H1 (cell line): Measurements from ENCODE around the gene OR5AR1. TPM values are rescaled to one million over a fixed set of nuclear protein-coding genes. Genes with fewer than 3 reads are reported as not detected.
A peak's percentile ranks its signal among the peaks of the same experiment; 100 is the strongest.

Source experiments
- CTCF ChIA-PET: fragments of 300-600 bp; sonication (Branson Sonifier 250); formaldehyde crosslinking; loops from one replicate; lab custom pipeline; 2021; ENCODE audit not compliant: partially characterized antibody; lab: Charles Lee
- POLR2A ChIA-PET: fragments of 300-600 bp; sonication (Branson Sonifier 250); formaldehyde crosslinking; loops from one replicate; lab custom pipeline; 2021; ENCODE audit warnings: inconsistent platforms; ENCODE audit not compliant: partially characterized antibody; lab: Charles Lee
- DNase-seq, 2 experiments: peaks; one replicate each; pipeline versions ENCODE4 v3.0.0 to v3.0.0-alpha.2; 2010 to 2022; ENCODE audit warnings: low spot score in 2 of 2, low read depth in 1 of 2, mixed read lengths in 1 of 2
- FAIRE-seq: peaks from 2 replicates; lab custom pipeline; 2011; peaks lifted over from hg19 to GRCh38; lab: Jason Lieb, UNC
- H2AFZ ChIP-seq: 2 replicates; pipeline ENCODE4 v1.8.1; 2012; ENCODE audit warnings: low read length, inconsistent platforms
- H2AK5ac ChIP-seq: 2 replicates; pipeline ENCODE4 v1.6.1; 2013; ENCODE audit warnings: low read depth, low read length
- H2BK120ac ChIP-seq: replicated peaks from 2 replicates; pipeline ENCODE3; 2013; ENCODE audit warnings: low read depth, low read length, inconsistent platforms
- H2BK12ac ChIP-seq: 2 replicates; pipeline ENCODE4 v1.6.1; 2013; ENCODE audit warnings: low read depth, low read length
- H2BK15ac ChIP-seq: 2 replicates; pipeline ENCODE4 v1.6.1; 2013; ENCODE audit warnings: low read length
- H2BK20ac ChIP-seq: 2 replicates; pipeline ENCODE4 v1.6.1; 2013; ENCODE audit warnings: low read length
- H2BK5ac ChIP-seq: 2 replicates; pipeline ENCODE4 v1.6.1; 2013; ENCODE audit warnings: low read depth, low read length
- H3K14ac ChIP-seq: 2 replicates; pipeline ENCODE4 v1.6.1; 2013; ENCODE audit warnings: inconsistent platforms; ENCODE audit not compliant: insufficient read length
- H3K18ac ChIP-seq: 2 replicates; pipeline ENCODE4 v1.6.1; 2013; ENCODE audit warnings: low read length; ENCODE audit errors: extremely low read depth
- H3K23ac ChIP-seq: 2 replicates; pipeline ENCODE4 v1.6.1; 2013; ENCODE audit warnings: inconsistent platforms; ENCODE audit not compliant: insufficient read length
- H3K23me2 ChIP-seq: 2 replicates; pipeline ENCODE4 v1.6.1; 2013; ENCODE audit warnings: low read depth, low read length
- H3K27ac ChIP-seq: 2 replicates; pipeline ENCODE4 v1.6.1; 2011; ENCODE audit warnings: low read depth, low read length, inconsistent platforms
- H3K27me3 ChIP-seq, 4 experiments: replicated peaks in 1 of 4; 1 replicate in 1 of 4; 2 replicates in 3 of 4; pipeline versions ENCODE4 v1.6.1 to v1.8.1; 2011 to 2013; ENCODE audit warnings: low read length in 3 of 4, mild to moderate bottlenecking in 3 of 4, inconsistent platforms in 2 of 4, mixed read lengths in 2 of 4, moderate library complexity in 1 of 4; ENCODE audit not compliant: control insufficient read depth in 3 of 4, insufficient read depth in 3 of 4; ENCODE audit errors: extremely low read depth in 1 of 4
- H3K36me3 ChIP-seq, 4 experiments: 2 replicates each; pipeline versions ENCODE4 v1.6.1 to v1.8.1; 2011 to 2013; ENCODE audit warnings: mild to moderate bottlenecking in 4 of 4, low read length in 3 of 4, moderate library complexity in 2 of 4, control low read depth in 1 of 4, inconsistent platforms in 1 of 4; ENCODE audit not compliant: insufficient read depth in 4 of 4, control insufficient read depth in 2 of 4
- H3K4ac ChIP-seq: replicated peaks from 2 replicates; pipeline ENCODE3; 2013; ENCODE audit warnings: low read length, low read depth, mixed read lengths, inconsistent platforms; ENCODE audit not compliant: insufficient read length
- H3K4me1 ChIP-seq, 4 experiments: replicated peaks in 1 of 4; 1 replicate in 1 of 4; 2 replicates in 3 of 4; pipeline versions ENCODE4 v1.6.1 to v1.8.1; 2011 to 2013; ENCODE audit warnings: low read length in 3 of 4, inconsistent platforms in 2 of 4, mixed read lengths in 1 of 4; ENCODE audit not compliant: insufficient read depth in 4 of 4, control insufficient read depth in 3 of 4
- H3K4me2 ChIP-seq, 2 experiments: 2 replicates each; pipeline versions ENCODE4 v1.6.1 to v1.8.1; 2011 to 2013; ENCODE audit warnings: low read depth in 2 of 2, low read length in 2 of 2, control low read depth in 1 of 2, inconsistent platforms in 1 of 2, mild to moderate bottlenecking in 1 of 2; ENCODE audit not compliant: insufficient read depth in 1 of 2
- H3K4me3 ChIP-seq, 4 experiments: fragments of 200-600, 300-600 bp in 1 of 4; sonication (generic), shearing (Covaris generic), sonication (Bioruptor Twin) in 1 of 4; 2 replicates each; pipeline versions ENCODE4 v1.5.1 to v1.8.1; 2011 to 2016; ENCODE audit warnings: low read length in 4 of 4, low read depth in 3 of 4, control low read depth in 2 of 4, inconsistent platforms in 2 of 4, mild to moderate bottlenecking in 2 of 4, mixed read lengths in 1 of 4, moderate library complexity in 1 of 4; ENCODE audit not compliant: insufficient read depth in 2 of 4; ENCODE audit errors: extremely low read depth in 1 of 4
- H3K56ac ChIP-seq: replicated peaks from 2 replicates; pipeline ENCODE3; 2013; ENCODE audit warnings: low read depth, mild to moderate bottlenecking, mixed read lengths, low read length, inconsistent platforms; ENCODE audit not compliant: insufficient read length
- H3K79me1 ChIP-seq: 2 replicates; pipeline ENCODE4 v1.6.1; 2013; ENCODE audit warnings: low read depth, low read length, control low read depth
- H3K79me2 ChIP-seq, 2 experiments: 2 replicates each; pipeline versions ENCODE4 v1.6.1 to v1.8.1; 2012 to 2013; ENCODE audit warnings: low read length in 2 of 2, mild to moderate bottlenecking in 2 of 2, inconsistent platforms in 1 of 2; ENCODE audit not compliant: insufficient read depth in 2 of 2, control insufficient read depth in 1 of 2
- H3K9ac ChIP-seq, 4 experiments: replicated peaks in 1 of 4; 1 replicate in 1 of 4; 2 replicates in 3 of 4; pipeline versions ENCODE4 v1.6.1 to v1.8.1; 2011 to 2013; ENCODE audit warnings: low read depth in 3 of 4, low read length in 3 of 4, control low read depth in 2 of 4, mild to moderate bottlenecking in 2 of 4, moderate library complexity in 2 of 4, inconsistent platforms in 1 of 4; ENCODE audit errors: extremely low read depth in 1 of 4
- H3K9me3 ChIP-seq, 2 experiments: 2 replicates each; pipeline versions ENCODE4 v1.6.1 to v1.8.1; 2012 to 2013; ENCODE audit warnings: mild to moderate bottlenecking in 2 of 2, moderate library complexity in 2 of 2, control low read depth in 1 of 2, inconsistent platforms in 1 of 2, low read depth in 1 of 2, low read length in 1 of 2, mixed read lengths in 1 of 2; ENCODE audit not compliant: insufficient read depth in 2 of 2
- H4K20me1 ChIP-seq, 2 experiments: replicated peaks in 1 of 2; 2 replicates each; pipeline versions ENCODE3 to v1.8.1; 2011 to 2013; ENCODE audit warnings: inconsistent platforms in 2 of 2, low read length in 2 of 2, mild to moderate bottlenecking in 1 of 2; ENCODE audit not compliant: insufficient read depth in 2 of 2, control insufficient read depth in 1 of 2
- H4K5ac ChIP-seq: 2 replicates; pipeline ENCODE4 v1.6.1; 2013; ENCODE audit warnings: low read length, low read depth, mixed read lengths, inconsistent platforms; ENCODE audit not compliant: insufficient read length
- H4K8ac ChIP-seq: 2 replicates; pipeline ENCODE4 v1.8.0; 2013; ENCODE audit warnings: mild to moderate bottlenecking, moderate library complexity, low read length, inconsistent platforms; ENCODE audit not compliant: insufficient read depth; ENCODE audit errors: extremely low read depth
- H4K91ac ChIP-seq: replicated peaks from 2 replicates; pipeline ENCODE3; 2013; ENCODE audit warnings: low read length, mixed read lengths, inconsistent platforms; ENCODE audit not compliant: insufficient read length
- SAP30 ChIP-seq: fragments of 300-600 bp; sonication (generic); IDR thresholded peaks from 2 replicates; pipeline ENCODE4 v1.7.1; 2012; ENCODE audit warnings: low read length, moderate library complexity, mild to moderate bottlenecking, inconsistent platforms; ENCODE audit not compliant: insufficient read depth, insufficient replicate concordance
- WGBS, 2 experiments: shearing (Covaris generic) in 1 of 2; methylation state at CpG; one replicate each; pipeline versions ENCODE4 v1.1.6 to v1.1.7; 2013 to 2015; ENCODE audit warnings: low lambda C conversion rate in 2 of 2, mixed read lengths in 2 of 2, inconsistent platforms in 1 of 2, low coverage in 1 of 2, missing lambda C conversion rate in 1 of 2; ENCODE audit not compliant: insufficient replicate concordance in 2 of 2, insufficient coverage in 1 of 2, insufficient read length in 1 of 2; ENCODE audit errors: extremely low coverage in 1 of 2, missing lambda C conversion rate in 1 of 2; 5-methylcytosine and 5-hydroxymethylcytosine counted together
- polyA plus RNA-seq, 7 experiments: library from polyadenylated mRNA; depleted of rRNA in 3 of 7; stranded (reverse) in 5 of 7; unstranded in 2 of 7; fragments of >200 nt in 5 of 7; fragments of 200-250 nt in 2 of 7; gene quantifications; 1 replicate in 5 of 7; 2 replicates in 1 of 7; 4 replicates in 1 of 7; pipeline versions ENCODE4 v1.2.1 to v1.2.3, GENCODE V29; 2011 to 2013; ENCODE audit warnings: missing spikeins in 2 of 7, mixed read lengths in 2 of 7
- total RNA-seq: library from RNA; stranded (reverse); fragmentation: NEBNext Ultra II Directional; extraction: Animal tissue kit (Norgen Biotek cat#: 25700); gene quantifications from 2 replicates; pipeline ENCODE4 v1.2.1, GENCODE V29; 2021

OR5AR1 gene
- total and polyA plus RNA-seq, 2 of the 8 experiments (the other 6 are each of a cell fraction or from before 2014, with no cell fraction given), result 0.12 TPM; not detected in 1

DNA sequence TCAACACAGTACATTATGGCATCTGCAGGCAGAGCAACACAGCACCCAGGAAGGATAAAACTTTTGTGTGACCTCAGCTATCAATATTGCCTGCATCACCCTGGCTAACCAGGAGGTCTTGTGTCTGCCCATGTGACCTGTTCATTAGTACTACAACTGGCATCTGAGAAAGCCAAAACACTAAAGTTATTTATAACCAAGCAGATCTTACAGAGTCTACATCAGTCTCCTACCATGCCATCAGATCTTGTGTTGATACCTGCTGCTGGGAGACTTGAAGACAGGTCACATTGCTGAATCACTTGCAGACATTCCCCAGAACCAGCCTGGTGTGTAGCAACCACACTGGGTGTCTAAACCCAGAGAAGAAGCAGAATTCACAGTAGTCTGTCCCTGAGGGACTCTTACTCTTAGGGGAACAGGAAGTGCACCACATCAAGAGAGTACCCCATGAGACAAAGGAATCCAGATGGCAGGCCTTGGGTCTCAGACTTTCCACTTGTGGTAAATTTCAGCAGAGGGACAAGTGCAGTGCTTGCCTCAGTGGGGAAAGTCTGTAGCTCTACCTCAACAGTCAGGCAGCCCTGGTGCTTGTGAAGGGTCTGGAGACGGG lies 42.4 kb downstream of the OR5AR1 start:
- Histone ChIP-seq H3K79me1 (no peaks in the 10 kb centered on the region), H2BK5ac (no peak overlapping the region), H3K27ac (no peak overlapping the region), H4K5ac (no peak overlapping the region), H3K18ac (no peak overlapping the region), H3K4me1 (no peaks in the 10 kb centered on the region), H3K9ac (no peak overlapping the region), H3K23ac (no peak overlapping the region), H3K4ac (no peak overlapping the region), H2BK15ac (0 out of 2 replicates have a peak overlapping the region, but pooled peaks have one; percentile 18), H3K9me3 (0 out of 4 replicates have a peak, but pooled peaks cover 0 to 3% of the 10 kb centered on the region in 2 experiments), H2BK120ac (no peak overlapping the region), H2BK20ac (no peak overlapping the region; the same call in 1 of the 2 replicates), H2AFZ (0 out of 2 replicates have a peak overlapping the region, but pooled peaks have one; percentile 3), H3K79me2 (no peaks in the 10 kb centered on the region), H2AK5ac (no peak overlapping the region), H3K36me3 (no peaks in the 10 kb centered on the region), H2BK12ac (peak overlapping the region; percentile 62; the same call in 1 of the 2 replicates), H3K4me2 (no peak overlapping the region), H4K8ac (no peak overlapping the region), H3K56ac (no peak overlapping the region), H3K4me3 (no peak overlapping the region), H3K27me3 (no peaks in the 10 kb centered on the region), H4K91ac (no peak overlapping the region), H3K23me2 (no peaks in the 10 kb centered on the region), H3K14ac (no peak overlapping the region), H4K20me1 (no peaks in the 10 kb centered on the region)
- POLR2A ChIA-PET, result no interaction called here
- FAIRE-seq, result no peak
- no peak for DNase-seq
- CTCF ChIA-PET, result interaction anchor here (1.1 to 1.5 kb wide), 3 partner anchors 10 to 92 kb away, joined by 3 read pairs; partner anchors contain the start of gene OR5M1
- TF ChIP-seq SAP30, result no peak
- 53% methylated on average over 1 of the region's 1 CpG; no CpG with 5 or more reads in 1 of the 2 experiments for WGBS, 2 experiments
